ENCODE measurements around the gene RPRD1B.

The RPRD1B gene

DNA sequence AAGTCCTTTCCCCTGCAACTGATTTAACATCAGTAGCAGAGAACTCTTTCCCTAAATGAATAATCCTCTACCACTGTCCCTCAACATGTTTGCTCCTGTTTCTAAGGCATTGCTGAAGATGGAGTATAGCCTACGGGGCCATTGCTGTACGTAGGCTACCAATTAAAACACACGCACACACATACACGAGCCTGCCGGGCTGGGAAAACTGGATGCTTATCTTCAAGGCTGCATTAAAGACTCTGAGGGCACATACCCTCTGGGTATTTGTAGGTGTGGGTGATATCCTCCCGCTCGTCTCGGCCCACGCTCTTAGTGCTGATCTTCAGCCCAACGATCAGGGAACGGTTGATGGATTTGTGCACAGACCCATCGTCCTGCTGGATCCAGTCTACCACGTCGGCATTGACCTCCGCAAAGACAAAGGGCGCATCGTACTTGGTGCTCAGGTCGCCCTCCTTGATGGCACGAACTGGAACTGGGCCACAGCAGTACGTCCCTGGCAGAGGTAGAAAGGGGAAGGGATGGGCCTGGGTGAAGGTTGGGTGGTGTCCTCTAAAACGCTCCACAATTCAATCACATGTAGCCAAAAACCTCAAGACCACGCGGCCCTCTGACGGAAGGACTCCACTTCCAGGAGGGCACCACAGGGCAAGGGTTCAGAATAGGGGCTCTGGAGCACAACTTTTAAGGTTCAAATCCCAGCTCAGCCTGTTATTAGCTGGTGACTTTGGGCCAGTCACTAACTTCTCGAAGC, 105.8 kb downstream of the RPRD1B start:
- H3K27me3 ChIP-seq (ENCODE audit: low read depth, low read length) = no peaks in the 10 kb centered on the region
- H3K4me3 ChIP-seq (ENCODE audit: low read length) = no peak overlapping the region
- no peak overlapping the region for H3K9ac ChIP-seq (ENCODE audit: low read length)
- no peaks in the 10 kb centered on the region for H3K4me1 ChIP-seq (ENCODE audit: low read length)
- no peaks in the 10 kb centered on the region for H4K20me1 ChIP-seq (ENCODE audit: insufficient read depth, low read length)
- no peak overlapping the region for H3K4me2 ChIP-seq (ENCODE audit: low read length)
- no peak overlapping the region for H3K27ac ChIP-seq (ENCODE audit: low read length)
- TF ChIP-seq, protein P1, sequence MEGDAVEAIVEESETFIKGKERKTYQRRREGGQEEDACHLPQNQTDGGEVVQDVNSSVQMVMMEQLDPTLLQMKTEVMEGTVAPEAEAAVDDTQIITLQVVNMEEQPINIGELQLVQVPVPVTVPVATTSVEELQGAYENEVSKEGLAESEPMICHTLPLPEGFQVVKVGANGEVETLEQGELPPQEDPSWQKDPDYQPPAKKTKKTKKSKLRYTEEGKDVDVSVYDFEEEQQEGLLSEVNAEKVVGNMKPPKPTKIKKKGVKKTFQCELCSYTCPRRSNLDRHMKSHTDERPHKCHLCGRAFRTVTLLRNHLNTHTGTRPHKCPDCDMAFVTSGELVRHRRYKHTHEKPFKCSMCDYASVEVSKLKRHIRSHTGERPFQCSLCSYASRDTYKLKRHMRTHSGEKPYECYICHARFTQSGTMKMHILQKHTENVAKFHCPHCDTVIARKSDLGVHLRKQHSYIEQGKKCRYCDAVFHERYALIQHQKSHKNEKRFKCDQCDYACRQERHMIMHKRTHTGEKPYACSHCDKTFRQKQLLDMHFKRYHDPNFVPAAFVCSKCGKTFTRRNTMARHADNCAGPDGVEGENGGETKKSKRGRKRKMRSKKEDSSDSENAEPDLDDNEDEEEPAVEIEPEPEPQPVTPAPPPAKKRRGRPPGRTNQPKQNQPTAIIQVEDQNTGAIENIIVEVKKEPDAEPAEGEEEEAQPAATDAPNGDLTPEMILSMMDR (IDR thresholded peaks at IDR 0.05; ENCODE audit: low read depth, low read length) = no peak
- TF ChIP-seq EZH2phosphoT487 (IDR thresholded peaks at IDR 0.05; ENCODE audit: low read depth) = no peak
- no peak overlapping the region for H2AFZ ChIP-seq (ENCODE audit: low read depth, low read length)
- H3K79me2 ChIP-seq (ENCODE audit: low read length) = no peaks in the 10 kb centered on the region
- H3K9me3 ChIP-seq (ENCODE audit: insufficient read depth, low read length) = no peaks in the 10 kb centered on the region
- H3K36me3 ChIP-seq (replicated peaks; ENCODE audit: low read depth, low read length) = peaks cover 52% of the 10 kb centered on the region

DNA sequence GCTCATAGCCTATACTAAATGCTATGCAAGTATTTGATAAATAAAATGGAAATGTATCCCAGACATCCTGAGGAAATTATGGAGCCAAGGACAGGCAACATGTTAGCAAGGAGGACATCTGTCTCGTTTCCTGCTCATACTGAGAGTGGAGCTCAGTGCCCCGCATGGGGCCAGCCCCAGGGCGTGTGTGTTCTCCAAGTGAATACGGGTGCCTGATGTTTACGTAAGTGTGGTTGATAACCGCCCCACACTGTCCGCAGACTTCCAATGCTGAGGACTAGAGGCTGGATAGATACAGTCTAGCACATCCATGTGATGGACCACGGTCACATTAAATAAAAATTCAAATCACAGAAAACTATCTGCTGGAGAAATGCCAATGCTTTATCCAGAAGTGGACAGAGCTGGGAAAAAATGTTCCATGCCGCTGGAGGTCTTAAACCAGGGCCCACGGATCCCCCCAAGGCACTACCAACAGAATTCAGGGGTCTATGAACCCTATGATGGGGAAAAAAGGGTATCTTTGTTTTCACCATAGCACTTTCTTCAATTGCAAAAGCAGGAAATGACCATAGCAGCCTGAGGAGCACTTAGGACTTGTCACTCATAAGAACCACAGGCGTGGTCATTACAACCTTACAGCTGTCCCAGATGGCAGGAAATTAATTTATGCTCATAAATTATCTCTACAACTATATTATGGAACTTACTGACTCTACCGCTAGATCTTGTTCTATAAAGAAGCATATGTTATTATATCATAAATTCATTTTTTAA, 106.6 kb downstream of the RPRD1B start:
- Histone ChIP-seq H3K79me2 (ENCODE audit: low read length) (no peaks in the 10 kb centered on the region), H3K27ac (ENCODE audit: low read length) (no peak overlapping the region), H3K27me3 (ENCODE audit: low read depth, low read length) (no peaks in the 10 kb centered on the region), H3K4me2 (ENCODE audit: low read length) (no peak overlapping the region), H3K9me3 (ENCODE audit: insufficient read depth, low read length) (no peaks in the 10 kb centered on the region), H3K4me3 (ENCODE audit: low read length) (no peak overlapping the region), H3K36me3 (replicated peaks; ENCODE audit: low read depth, low read length) (peaks cover 59% of the 10 kb centered on the region), H2AFZ (ENCODE audit: low read depth, low read length) (no peak overlapping the region), H3K9ac (ENCODE audit: low read length) (no peak overlapping the region), H3K4me1 (ENCODE audit: low read length) (no peaks in the 10 kb centered on the region), H4K20me1 (ENCODE audit: insufficient read depth, low read length) (no peaks in the 10 kb centered on the region)
- no peak for TF ChIP-seq EZH2phosphoT487 (IDR thresholded peaks at IDR 0.05; ENCODE audit: low read depth)
- TF ChIP-seq, protein P1 (IDR thresholded peaks at IDR 0.05; ENCODE audit: low read depth, low read length) = no peak

DNA sequence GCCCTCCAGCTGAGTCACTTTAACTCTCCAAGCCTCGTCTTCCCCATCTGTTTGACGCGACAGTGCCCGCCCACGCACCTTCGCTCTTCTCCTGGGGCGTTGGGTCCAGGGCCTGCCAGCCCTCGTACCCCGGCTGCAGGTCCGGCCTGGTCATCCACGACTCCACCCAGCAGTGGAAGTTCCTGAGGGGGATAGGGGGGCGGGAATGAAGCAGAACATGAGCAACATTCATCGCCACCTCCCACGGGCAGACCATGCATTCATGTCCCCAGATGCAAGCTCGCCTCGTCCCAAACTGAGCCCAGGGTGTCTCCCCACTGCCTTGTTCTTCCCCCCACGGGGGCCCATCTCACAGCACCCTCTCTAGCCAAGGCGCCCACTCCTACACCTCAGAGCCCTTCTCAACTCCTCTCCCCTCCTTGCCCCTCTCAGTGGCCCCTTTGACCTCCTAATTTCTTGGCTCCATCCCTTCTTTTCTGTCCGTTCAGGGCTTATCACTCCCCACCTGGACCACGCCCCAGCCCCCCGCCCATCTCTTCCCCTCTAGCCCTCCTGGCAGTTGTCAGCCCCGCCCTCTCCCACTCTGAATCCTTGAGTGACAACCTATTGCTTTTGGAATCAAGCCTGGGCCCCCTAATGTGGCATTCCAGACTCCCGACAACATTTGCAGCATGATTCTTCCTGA, 107.8 kb downstream of the RPRD1B start:
- Histone ChIP-seq H3K4me2 (ENCODE audit: low read length) (no peak overlapping the region), H3K9me3 (ENCODE audit: insufficient read depth, low read length) (no peaks in the 10 kb centered on the region), H3K4me3 (ENCODE audit: low read length) (no peak overlapping the region), H3K9ac (ENCODE audit: low read length) (no peak overlapping the region), H3K4me1 (ENCODE audit: low read length) (no peaks in the 10 kb centered on the region), H3K27me3 (ENCODE audit: low read depth, low read length) (no peaks in the 10 kb centered on the region), H3K27ac (ENCODE audit: low read length) (no peak overlapping the region), H4K20me1 (ENCODE audit: insufficient read depth, low read length) (no peaks in the 10 kb centered on the region), H3K36me3 (replicated peaks; ENCODE audit: low read depth, low read length) (peaks cover 63% of the 10 kb centered on the region), H2AFZ (ENCODE audit: low read depth, low read length) (no peak overlapping the region), H3K79me2 (ENCODE audit: low read length) (no peaks in the 10 kb centered on the region)
- TF ChIP-seq, protein P1 (IDR thresholded peaks at IDR 0.05; ENCODE audit: low read depth, low read length) = no peak
- no peak for TF ChIP-seq EZH2phosphoT487 (IDR thresholded peaks at IDR 0.05; ENCODE audit: low read depth)

Data from OCI-LY3 (cell line).